Activated CD4-positive, alpha-beta T cell treated with anti-CD3 and anti-CD28 coated beads for 24 hours (primary cell): ENCODE data around the gene SLC4A8.
"Not testable (repeated sequence)": the region's sequence is repeated elsewhere in the genome, so short reads cannot be mapped to it uniquely, and the experiment has no call there.

Experiments used
- DNase-seq, 2 donors: peaks; one replicate each; pipeline ENCODE4 v3.0.0-alpha.2; 2020; ENCODE audit warnings: low read depth in 2 of 2

Gene SLC4A8

GRCh38 chr12:51475543-51475942 lies 50.9 kb downstream of the SLC4A8 start:
- no peak for DNase-seq

DNA sequence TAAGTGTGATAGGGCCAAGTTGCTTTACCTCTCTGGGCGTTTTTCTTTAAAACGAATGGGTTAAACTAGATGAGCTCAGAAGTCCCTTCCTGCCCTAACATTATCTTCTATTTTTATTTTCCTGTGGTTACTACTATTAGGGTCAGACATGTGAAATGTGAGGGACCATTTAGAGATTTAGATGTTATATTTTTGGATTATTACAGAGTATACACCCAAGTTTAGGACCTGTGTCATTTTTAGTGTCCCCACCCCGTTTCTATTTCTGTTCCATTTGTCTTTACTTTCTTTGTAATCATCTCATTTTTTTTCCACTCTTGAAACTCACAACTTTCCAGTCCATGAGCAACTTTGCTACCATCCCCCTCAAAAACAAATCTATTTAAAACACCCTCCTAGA lies 56.3 kb downstream of the SLC4A8 start:
- no peak for DNase-seq

- peak in 1 of 2 donors; percentile 3 for DNase-seq
Measured at GRCh38 chr12:51482929-51483697, 58.5 kb downstream of the SLC4A8 start.

DNA sequence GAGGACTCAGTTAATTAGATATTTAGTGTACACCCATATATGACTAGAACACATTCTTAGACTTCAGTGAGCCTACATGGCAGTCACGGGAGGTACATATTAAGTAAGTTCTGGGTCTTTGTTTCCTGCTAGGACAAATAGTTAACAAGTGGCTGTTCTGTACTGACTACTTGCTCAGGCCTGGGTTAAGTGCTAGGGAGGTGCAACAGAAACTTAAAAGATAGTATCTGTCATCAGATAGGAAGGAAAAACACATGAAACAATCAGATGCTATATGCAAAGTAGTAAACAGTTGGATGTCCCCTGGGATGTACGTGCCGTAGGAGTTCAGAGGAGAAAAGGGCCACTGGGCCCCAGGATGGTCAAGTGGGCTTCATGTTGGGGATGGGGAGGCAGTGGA lies 59.5 kb downstream of the SLC4A8 start:
- no peak for DNase-seq

DNA sequence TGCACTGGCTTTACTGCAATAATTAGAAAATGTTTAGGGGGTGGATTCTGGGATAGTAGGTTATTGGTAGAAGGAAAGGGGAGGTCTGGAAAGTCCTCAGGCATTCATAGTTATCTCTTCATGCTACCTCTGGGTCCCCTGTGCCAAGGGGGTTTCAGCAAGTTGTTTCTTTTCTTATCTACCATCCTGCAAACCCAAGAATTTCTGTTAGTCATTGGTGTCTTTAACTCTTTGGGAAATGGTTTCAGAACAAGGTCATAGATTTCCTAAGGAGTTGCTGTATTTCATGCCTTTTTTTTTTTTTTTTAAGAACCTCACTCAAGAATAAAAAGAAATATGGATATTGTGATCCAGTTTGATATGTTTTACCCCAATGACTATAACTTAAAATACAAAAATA lies 63.6 kb downstream of the SLC4A8 start:
- no peak for DNase-seq

DNA sequence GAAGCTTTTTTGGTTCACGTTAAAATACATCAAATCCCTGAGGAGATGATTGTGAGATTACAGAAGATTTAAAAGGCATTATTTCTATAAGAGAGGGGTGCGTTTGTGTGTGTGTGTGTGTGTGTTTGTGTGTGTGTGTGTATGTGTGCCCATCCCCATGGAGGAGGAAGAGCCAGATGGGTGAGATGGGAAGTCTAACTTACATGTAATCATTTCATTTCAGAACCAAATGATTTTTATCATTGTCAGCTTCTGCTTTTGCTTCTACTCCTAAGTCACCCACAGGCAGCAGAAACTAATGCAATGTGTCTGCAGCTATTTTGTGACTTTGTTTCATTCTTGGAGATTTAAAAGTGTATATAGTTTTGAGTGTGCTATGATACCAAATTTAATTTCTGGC lies 68.7 kb downstream of the SLC4A8 start:
- DNase-seq, result no peak

DNA sequence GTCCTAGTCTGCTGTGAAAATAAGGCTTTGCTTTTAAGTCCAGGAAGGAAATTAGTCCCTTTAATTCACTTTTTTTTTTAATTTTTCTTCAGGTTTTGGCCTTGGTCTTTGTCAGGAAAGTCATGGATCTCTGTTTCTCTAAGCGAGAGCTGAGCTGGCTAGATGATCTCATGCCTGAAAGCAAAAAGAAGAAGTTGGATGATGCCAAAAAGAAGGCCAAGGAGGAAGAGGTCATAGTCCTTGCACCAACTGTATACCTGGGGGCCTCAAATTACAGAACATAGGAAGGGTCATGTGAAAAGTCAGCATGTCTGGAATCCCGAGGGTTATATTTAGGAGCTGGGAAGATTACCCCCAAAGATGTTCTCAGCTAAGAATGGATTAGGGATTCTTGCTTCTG lies 72.3 kb downstream of the SLC4A8 start:
- DNase-seq, result no peak

DNA sequence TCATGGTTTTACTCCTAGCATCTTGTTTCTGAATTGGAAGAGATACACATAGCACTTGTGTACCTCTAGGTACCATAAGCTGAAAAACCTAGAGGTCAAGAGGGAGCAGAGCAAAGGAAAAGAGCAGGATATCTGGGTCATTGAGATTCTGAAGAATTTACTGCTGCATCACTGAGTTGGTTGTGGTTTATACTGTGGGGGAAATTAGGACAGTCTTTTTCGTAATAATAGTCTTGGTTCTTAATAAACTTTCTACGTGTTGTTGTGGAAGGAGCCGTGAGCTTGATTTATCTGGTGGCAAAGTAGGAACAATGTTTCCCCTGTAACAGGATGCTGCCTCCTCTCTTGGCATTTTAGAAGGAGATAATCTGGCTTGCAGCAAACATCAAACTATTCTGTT lies 80.2 kb downstream of the SLC4A8 start:
- DNase-seq, result no peak

- no peak for DNase-seq
Measured at GRCh38 chr12:51505360-51506105, 80.9 kb downstream of the SLC4A8 start.

DNA sequence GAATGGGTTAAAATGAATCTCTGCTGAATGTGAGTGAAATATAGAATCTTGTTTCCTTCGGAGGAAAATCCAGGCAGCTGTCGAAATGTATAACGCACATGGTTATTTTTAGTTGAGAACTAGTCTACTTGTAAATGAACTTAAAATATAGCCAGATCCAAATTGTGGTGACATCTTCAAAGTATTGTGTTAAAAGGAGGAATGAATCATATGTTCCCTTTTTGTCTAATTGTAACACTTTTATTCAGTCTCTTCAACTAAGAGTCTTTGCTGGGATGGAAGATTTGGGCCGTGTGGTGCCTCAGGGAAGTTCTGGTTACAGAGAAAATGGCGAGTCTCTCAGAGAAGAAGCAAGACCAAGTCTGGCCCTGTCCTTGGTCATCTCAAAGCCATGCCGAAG lies 82.5 kb downstream of the SLC4A8 start:
- no peak for DNase-seq

GRCh38 chr12:51508285-51508684 lies 83.7 kb downstream of the SLC4A8 start:
- no peak for DNase-seq

DNA sequence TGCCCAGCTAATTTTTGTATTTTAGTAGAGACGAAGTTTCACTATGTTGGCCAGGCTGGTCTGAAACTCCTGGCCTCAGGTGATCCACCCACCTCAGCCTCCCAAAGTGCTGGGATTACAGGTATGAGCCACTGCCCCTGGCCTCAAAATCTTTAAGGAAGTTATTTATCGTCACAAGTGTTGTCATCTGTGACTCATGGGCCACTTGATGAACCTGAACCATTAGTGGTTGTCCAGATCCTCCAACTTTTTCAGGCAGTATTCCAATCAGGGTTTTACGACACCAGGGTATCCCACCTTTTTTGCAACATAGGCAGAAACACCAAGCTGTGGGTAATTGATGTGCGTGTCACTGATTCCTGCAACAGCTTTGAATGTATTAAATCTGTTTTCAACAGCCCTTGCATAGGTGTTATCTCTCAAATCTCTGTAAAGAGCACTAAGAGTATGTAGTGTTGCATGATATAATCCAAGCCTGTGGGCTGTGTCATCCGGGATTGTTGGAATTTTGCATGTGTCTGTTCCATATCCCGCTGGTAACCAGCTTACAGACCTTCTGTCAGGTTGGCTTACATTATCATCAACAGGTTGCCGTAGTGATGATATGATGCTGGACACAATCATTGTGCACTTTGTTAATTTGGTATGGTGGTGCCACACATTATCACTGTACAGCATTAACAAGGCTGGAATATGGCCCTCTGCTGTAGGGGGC lies 87.1 kb downstream of the SLC4A8 start:
- no peak for DNase-seq

- DNase-seq, result no peak
Measured at GRCh38 chr12:51512438-51512837, 87.8 kb downstream of the SLC4A8 start.

DNA sequence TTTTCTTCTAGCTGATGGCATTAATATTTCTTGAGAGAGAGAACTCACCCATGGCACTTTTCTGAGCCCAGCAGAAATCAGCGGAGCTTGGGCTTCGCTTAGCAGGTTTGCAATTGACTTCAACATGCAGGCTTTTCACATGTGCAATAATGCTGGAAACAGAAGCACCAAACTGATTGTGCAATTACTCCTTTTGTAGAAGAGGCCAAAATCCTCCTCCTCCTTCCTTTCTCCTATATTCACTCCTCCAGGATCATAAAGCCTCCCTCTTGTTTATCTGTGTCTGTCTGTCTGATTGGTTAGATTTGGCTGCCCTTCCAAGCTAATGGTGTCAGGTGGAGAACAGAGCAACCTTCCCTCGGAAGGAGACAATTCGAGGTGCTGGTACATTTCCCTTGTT lies 90.4 kb downstream of the SLC4A8 start:
- not testable (repeated sequence) for DNase-seq

DNA sequence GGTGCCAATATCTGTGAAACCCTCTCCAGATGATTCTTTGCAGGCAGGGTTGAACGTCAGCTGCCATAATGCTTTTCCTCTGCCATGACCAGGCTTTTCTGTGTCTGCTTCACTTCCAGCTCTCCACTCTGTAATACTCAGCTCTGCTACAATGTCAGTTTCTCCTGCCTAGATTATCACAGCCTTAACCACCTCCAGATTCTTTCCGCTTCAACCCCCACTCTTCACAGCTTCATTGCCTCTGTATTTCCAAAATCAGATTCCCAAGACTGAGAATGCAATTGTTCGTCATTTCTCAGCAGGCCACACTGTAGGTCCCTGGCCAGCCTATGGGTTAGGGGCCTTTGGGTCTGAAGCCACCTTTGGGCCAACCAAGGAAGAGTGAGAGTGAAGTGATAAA lies 92.7 kb downstream of the SLC4A8 start:
- no peak for DNase-seq

- DNase-seq, result no peak
Measured at GRCh38 chr12:51517800-51518199, 93.2 kb downstream of the SLC4A8 start.

DNA sequence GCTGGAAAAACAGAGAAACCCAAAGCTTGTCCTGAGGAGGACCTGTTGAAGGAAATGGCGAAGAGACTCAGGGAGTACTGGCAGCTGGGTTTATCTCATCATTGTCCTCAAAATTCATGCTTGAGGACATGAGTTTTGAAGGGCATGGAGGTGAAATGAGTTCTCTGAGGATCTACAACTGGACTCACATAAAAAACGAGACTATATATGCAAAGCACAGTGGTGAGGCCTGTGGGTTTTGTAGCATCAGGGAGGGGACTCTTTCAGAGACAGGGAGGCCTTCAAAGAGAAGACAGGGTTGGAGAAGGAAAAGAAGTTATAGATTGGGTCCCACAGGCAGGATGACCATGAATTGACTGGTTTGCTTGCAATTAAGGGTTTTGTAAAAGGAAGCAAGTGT lies 95.1 kb downstream of the SLC4A8 start:
- no peak for DNase-seq

- DNase-seq, result no peak
Measured at GRCh38 chr12:51520576-51521325, 96.1 kb downstream of the SLC4A8 start.

GRCh38 chr12:51521554-51522276 lies 97.1 kb downstream of the SLC4A8 start:
- no peak for DNase-seq

GRCh38 chr12:51522696-51523095 lies 98.1 kb downstream of the SLC4A8 start:
- no peak for DNase-seq

DNA sequence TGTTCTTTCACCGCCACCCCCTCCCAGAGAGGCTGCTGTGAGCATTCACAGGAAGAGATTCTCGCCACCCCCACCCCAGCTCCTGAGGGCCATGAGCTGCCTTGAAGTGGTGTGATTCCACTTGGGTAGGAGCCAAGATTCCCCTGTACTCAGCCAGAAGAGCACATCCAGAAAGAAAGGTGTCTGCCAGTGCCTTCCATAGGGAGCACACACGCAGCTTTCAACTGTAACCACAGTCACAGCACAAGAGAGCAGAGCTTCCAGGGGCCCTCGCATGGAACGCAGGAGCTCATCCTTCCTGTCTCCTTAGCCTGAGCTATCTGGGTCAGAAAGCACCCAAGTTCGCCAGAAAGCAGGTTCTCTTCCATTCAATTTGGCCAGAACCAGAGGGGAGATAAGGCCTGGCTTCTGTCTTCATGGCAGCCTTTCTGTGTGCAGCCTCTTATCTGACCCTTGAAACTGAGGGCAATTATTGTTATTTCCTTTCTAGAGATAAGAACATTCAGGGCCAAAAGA lies 99.8 kb downstream of the SLC4A8 start:
- DNase-seq, result no peak
